Fibroblast of villous mesenchyme (primary cell): Measurements from ENCODE around the gene KCNT1. TPM values are rescaled to one million over a fixed set of nuclear protein-coding genes. Genes with fewer than 3 reads are reported as not detected.

Experiments
- DNase-seq: peaks from one replicate; pipeline ENCODE4 v3.0.0-alpha.2; 2010; ENCODE audit warnings: low read depth
- H3K4me3 ChIP-seq: 2 replicates; pipeline ENCODE4 v1.5.1; 2011; ENCODE audit warnings: low read depth, mild to moderate bottlenecking, low read length
- CTCF ChIP-seq: IDR thresholded peaks from 2 replicates; pipeline ENCODE4 v1.5.1; 2012; ENCODE audit warnings: low read depth, mild to moderate bottlenecking, low read length; ENCODE audit not compliant: insufficient read depth
- total RNA-seq: library from RNA; depleted of rRNA; stranded (reverse); fragments of >200 nt; gene quantifications from 2 replicates; pipeline ENCODE4 v1.2.3, GENCODE V29; 2012

The KCNT1 gene
- total RNA-seq, 1 donor, result not detected

- no peak for DNase-seq
- no peak for TF ChIP-seq CTCF
- H3K4me3 ChIP-seq, result no peak overlapping the region
These were observed 63.4 kb downstream of the KCNT1 start for GRCh38 chr9:135765416-135765815.

- DNase-seq, result no peak
- H3K4me3 ChIP-seq, result no peak overlapping the region
- no peak for TF ChIP-seq CTCF
These were observed 64.3 kb downstream of the KCNT1 start for GRCh38 chr9:135766251-135766650.

- no peak for TF ChIP-seq CTCF
- DNase-seq, result no peak
- no peak overlapping the region for H3K4me3 ChIP-seq
These were observed 64.7 kb downstream of the KCNT1 start for GRCh38 chr9:135766707-135767106.

- TF ChIP-seq CTCF, result no peak
These were observed 66.7 kb downstream of the KCNT1 start for GRCh38 chr9:135768516-135769218.

GRCh38 chr9:135769489-135770202, 67.7 kb downstream of the KCNT1 start:
- no peak overlapping the region for H3K4me3 ChIP-seq
- DNase-seq, result no peak
- TF ChIP-seq CTCF, result no peak

More at GRCh38 chr9:135768516-135769218, 66.7 kb downstream of the KCNT1 start:
- H3K4me3 ChIP-seq, result no peak overlapping the region
- no peak for DNase-seq

GRCh38 chr9:135770203-135770535, 68.2 kb downstream of the KCNT1 start:
- DNase-seq, result no peak
- TF ChIP-seq CTCF, result no peak
- no peak overlapping the region for H3K4me3 ChIP-seq

GRCh38 chr9:135770771-135771170, 68.8 kb downstream of the KCNT1 start:
- no peak for DNase-seq

More at GRCh38 chr9:135770771-135771170, 68.8 kb downstream of the KCNT1 start:
- TF ChIP-seq CTCF, result no peak
- H3K4me3 ChIP-seq, result no peak overlapping the region
